ENCODE results near the gene ZBTB18.

- TF ChIP-seq CTCF (IDR thresholded peaks at IDR 0.05; ENCODE audit: insufficient read depth, low read length), result no peak
- no peak for TF ChIP-seq POLR2AphosphoS5 (IDR thresholded peaks at IDR 0.05; ENCODE audit: low read depth)
Measured at GRCh38 chr1:244096691-244097090, 45.6 kb downstream of the ZBTB18 start.
